Measurements from ENCODE around the gene MACROD2. TPM values are rescaled to one million over a fixed set of nuclear protein-coding genes. Genes with fewer than 3 reads are reported as not detected.

MACROD2 gene
- total RNA-seq, 2 donors from 2014 or later = 8.0 to 19.4 TPM

Small RNA genes within 50 kb of the gene (small RNA-seq; reads per million reads assigned to genes)
- gene RN7SL864P = 0 reads per million in 2 donors
- 0 reads per million in 2 donors for gene RNA5SP475
- gene RNU6-1159P = 0 reads per million in 2 donors
- 0 reads per million in 2 donors for gene RNU6-115P
- 0 reads per million in 2 donors for gene RNU6-228P
- 0 reads per million in 2 donors for gene RNU6-278P
- gene RPS3P1 = 0 reads per million in 2 donors

Other genes starting within 250 kb of the MACROD2 start
- 10 to 100 TPM in 1 of 2 donors, 1 to 10 TPM in 1; 6.2 to 13.3 TPM for gene ESF1, start 210.6 kb upstream of the MACROD2 start, total RNA-seq
- gene NDUFAF5, start 210.5 kb upstream of the MACROD2 start, total RNA-seq = 10 to 100 TPM; 15.3 to 17.5 TPM
- gene SEL1L2, start 4.9 kb upstream of the MACROD2 start, total RNA-seq = under 1 TPM in 1 of 2 donors, not detected in 1; 0.28 TPM